Astrocyte of the cerebellum (primary cell): ENCODE results near the gene EMILIN2.

Source experiments
- DNase-seq: peaks from one replicate; pipeline ENCODE4 v3.0.0-alpha.2; 2011; ENCODE audit warnings: low read depth
- H3K4me3 ChIP-seq: 2 replicates; pipeline ENCODE4 v1.5.1; 2011; ENCODE audit warnings: mild to moderate bottlenecking, low read depth, low read length, moderate library complexity
- CTCF ChIP-seq: IDR thresholded peaks from 2 replicates; pipeline ENCODE4 v1.5.1; 2012; ENCODE audit warnings: low read length, low read depth, moderate library complexity, mild to moderate bottlenecking; ENCODE audit errors: missing control alignments
- in situ Hi-C: cut with HindIII; loops from 2 replicates; pipeline ENCODE4 v1.10.0; 2017; ENCODE audit warnings: low sequenced_read_pairs

Gene EMILIN2

GRCh38 chr18:2905854-2906703 is 59.3 kb downstream of the EMILIN2 start:
- DNase-seq: no peak
- no peak for TF ChIP-seq CTCF
- in situ Hi-C loops: no loop called here
- peak overlapping the region; percentile 46 for H3K4me3 ChIP-seq

- in situ Hi-C loops: no loop called here
These were observed 60.1 kb downstream of the EMILIN2 start for GRCh38 chr18:2906704-2907549.

GRCh38 chr18:2907550-2908135 is 60.8 kb downstream of the EMILIN2 start:
- no peak for TF ChIP-seq CTCF
- in situ Hi-C loops: no loop called here
- peak overlapping the region; percentile 46 for H3K4me3 ChIP-seq
- no peak for DNase-seq

More at GRCh38 chr18:2906704-2907549, 60.1 kb downstream of the EMILIN2 start:
- TF ChIP-seq CTCF: no peak
- DNase-seq: no peak
- peak overlapping the region; percentile 46 for H3K4me3 ChIP-seq

GRCh38 chr18:2908166-2908945 is 61.5 kb downstream of the EMILIN2 start:
- no peak overlapping the region for H3K4me3 ChIP-seq
- TF ChIP-seq CTCF: no peak
- in situ Hi-C loops: no loop called here
- no peak for DNase-seq

GRCh38 chr18:2908946-2909335 is 62.1 kb downstream of the EMILIN2 start:
- no peak overlapping the region for H3K4me3 ChIP-seq
- in situ Hi-C loops: no loop called here
- no peak for TF ChIP-seq CTCF
- DNase-seq: no peak
